ENCODE results near the gene INPP4B.

The INPP4B gene

GRCh38 chr4:142596595-142596994 is 249.5 kb downstream of the INPP4B start:
- H3K27ac ChIP-seq (ENCODE audit: low read length), result no peak overlapping the region
- H3K4me3 ChIP-seq (ENCODE audit: low read length), result no peak overlapping the region
- no peaks in the 10 kb centered on the region for H3K27me3 ChIP-seq (ENCODE audit: insufficient read depth, low read length)
- no peaks in the 10 kb centered on the region for H3K9me3 ChIP-seq (ENCODE audit: insufficient read depth, low read depth, low read length)
- no peaks in the 10 kb centered on the region for H3K36me3 ChIP-seq (ENCODE audit: insufficient read depth, low read depth, low read length)
- no peak overlapping the region for H3K9ac ChIP-seq (ENCODE audit: low read depth, low read length)
- no peaks in the 10 kb centered on the region for H3K4me1 ChIP-seq (ENCODE audit: insufficient read depth, low read length)

GRCh38 chr4:142596121-142596520 is 250.0 kb downstream of the INPP4B start:
- no peak overlapping the region for H3K27ac ChIP-seq (ENCODE audit: low read length)
- no peaks in the 10 kb centered on the region for H3K36me3 ChIP-seq (ENCODE audit: insufficient read depth, low read depth, low read length)
- no peaks in the 10 kb centered on the region for H3K4me1 ChIP-seq (ENCODE audit: insufficient read depth, low read length)
- H3K9me3 ChIP-seq (ENCODE audit: insufficient read depth, low read depth, low read length), result no peaks in the 10 kb centered on the region
- no peak overlapping the region for H3K4me3 ChIP-seq (ENCODE audit: low read length)
- no peak overlapping the region for H3K9ac ChIP-seq (ENCODE audit: low read depth, low read length)
- H3K27me3 ChIP-seq (ENCODE audit: insufficient read depth, low read length), result no peaks in the 10 kb centered on the region

- Histone ChIP-seq H3K36me3 (ENCODE audit: insufficient read depth, low read depth, low read length) (no peaks in the 10 kb centered on the region), H3K9ac (ENCODE audit: low read depth, low read length) (no peak overlapping the region), H3K27ac (ENCODE audit: low read length) (no peak overlapping the region), H3K4me3 (ENCODE audit: low read length) (no peak overlapping the region), H3K27me3 (ENCODE audit: insufficient read depth, low read length) (no peaks in the 10 kb centered on the region), H3K9me3 (ENCODE audit: insufficient read depth, low read depth, low read length) (no peaks in the 10 kb centered on the region), H3K4me1 (ENCODE audit: insufficient read depth, low read length) (no peaks in the 10 kb centered on the region)
Measured at GRCh38 chr4:142595222-142595871, 250.8 kb downstream of the INPP4B start.

GRCh38 chr4:142585411-142585810 is 260.7 kb downstream of the INPP4B start:
- no peak overlapping the region for H3K9ac ChIP-seq (ENCODE audit: low read depth, low read length)
- no peak overlapping the region for H3K27ac ChIP-seq (ENCODE audit: low read length)
- no peaks in the 10 kb centered on the region for H3K36me3 ChIP-seq (ENCODE audit: insufficient read depth, low read depth, low read length)
- H3K4me3 ChIP-seq (ENCODE audit: low read length), result no peak overlapping the region
- no peaks in the 10 kb centered on the region for H3K27me3 ChIP-seq (ENCODE audit: insufficient read depth, low read length)
- no peaks in the 10 kb centered on the region for H3K4me1 ChIP-seq (ENCODE audit: insufficient read depth, low read length)
- no peaks in the 10 kb centered on the region for H3K9me3 ChIP-seq (ENCODE audit: insufficient read depth, low read depth, low read length)

GRCh38 chr4:142583708-142584107 is 262.4 kb downstream of the INPP4B start:
- Histone ChIP-seq H3K9ac (ENCODE audit: low read depth, low read length) (no peak overlapping the region), H3K4me1 (ENCODE audit: insufficient read depth, low read length) (no peaks in the 10 kb centered on the region), H3K9me3 (ENCODE audit: insufficient read depth, low read depth, low read length) (no peaks in the 10 kb centered on the region), H3K27me3 (ENCODE audit: insufficient read depth, low read length) (no peaks in the 10 kb centered on the region), H3K36me3 (ENCODE audit: insufficient read depth, low read depth, low read length) (no peaks in the 10 kb centered on the region), H3K4me3 (ENCODE audit: low read length) (no peak overlapping the region), H3K27ac (ENCODE audit: low read length) (no peak overlapping the region)

- Histone ChIP-seq H3K27ac (ENCODE audit: low read length) (no peak overlapping the region), H3K9ac (ENCODE audit: low read depth, low read length) (no peak overlapping the region), H3K36me3 (ENCODE audit: insufficient read depth, low read depth, low read length) (no peaks in the 10 kb centered on the region), H3K27me3 (ENCODE audit: insufficient read depth, low read length) (no peaks in the 10 kb centered on the region), H3K4me3 (ENCODE audit: low read length) (no peak overlapping the region), H3K9me3 (ENCODE audit: insufficient read depth, low read depth, low read length) (no peaks in the 10 kb centered on the region), H3K4me1 (ENCODE audit: insufficient read depth, low read length) (no peaks in the 10 kb centered on the region)
Measured at GRCh38 chr4:142582340-142582739, 263.8 kb downstream of the INPP4B start.

GRCh38 chr4:142581881-142582280 is 264.2 kb downstream of the INPP4B start:
- Histone ChIP-seq H3K4me3 (ENCODE audit: low read length) (no peak overlapping the region), H3K27ac (ENCODE audit: low read length) (no peak overlapping the region), H3K36me3 (ENCODE audit: insufficient read depth, low read depth, low read length) (no peaks in the 10 kb centered on the region), H3K9ac (ENCODE audit: low read depth, low read length) (no peak overlapping the region), H3K27me3 (ENCODE audit: insufficient read depth, low read length) (no peaks in the 10 kb centered on the region), H3K9me3 (ENCODE audit: insufficient read depth, low read depth, low read length) (no peaks in the 10 kb centered on the region), H3K4me1 (ENCODE audit: insufficient read depth, low read length) (no peaks in the 10 kb centered on the region)

GRCh38 chr4:142579443-142579842 is 266.7 kb downstream of the INPP4B start:
- Histone ChIP-seq H3K27me3 (ENCODE audit: insufficient read depth, low read length) (no peaks in the 10 kb centered on the region), H3K4me3 (ENCODE audit: low read length) (no peak overlapping the region), H3K36me3 (ENCODE audit: insufficient read depth, low read depth, low read length) (no peaks in the 10 kb centered on the region), H3K9me3 (ENCODE audit: insufficient read depth, low read depth, low read length) (no peaks in the 10 kb centered on the region), H3K27ac (ENCODE audit: low read length) (no peak overlapping the region), H3K4me1 (ENCODE audit: insufficient read depth, low read length) (no peaks in the 10 kb centered on the region), H3K9ac (ENCODE audit: low read depth, low read length) (no peak overlapping the region)

GRCh38 chr4:142574306-142574705 is 271.8 kb downstream of the INPP4B start:
- no peak overlapping the region for H3K4me3 ChIP-seq (ENCODE audit: low read length)
- peaks cover 3% of the 10 kb centered on the region; the same call in 1 of the 2 replicates for H3K4me1 ChIP-seq (ENCODE audit: insufficient read depth, low read length)
- H3K9ac ChIP-seq (ENCODE audit: low read depth, low read length), result no peak overlapping the region
- H3K27me3 ChIP-seq (ENCODE audit: insufficient read depth, low read length), result no peaks in the 10 kb centered on the region
- no peaks in the 10 kb centered on the region for H3K9me3 ChIP-seq (ENCODE audit: insufficient read depth, low read depth, low read length)
- H3K36me3 ChIP-seq (ENCODE audit: insufficient read depth, low read depth, low read length), result no peaks in the 10 kb centered on the region
- H3K27ac ChIP-seq (ENCODE audit: low read length), result no peak overlapping the region

- no peaks in the 10 kb centered on the region for H3K36me3 ChIP-seq (ENCODE audit: insufficient read depth, low read depth, low read length)
- no peaks in the 10 kb centered on the region for H3K9me3 ChIP-seq (ENCODE audit: insufficient read depth, low read depth, low read length)
- H3K4me3 ChIP-seq (ENCODE audit: low read length), result no peak overlapping the region
- no peaks in the 10 kb centered on the region for H3K27me3 ChIP-seq (ENCODE audit: insufficient read depth, low read length)
- H3K9ac ChIP-seq (ENCODE audit: low read depth, low read length), result no peak overlapping the region
- peaks cover 6% of the 10 kb centered on the region; the same call in 1 of the 2 replicates for H3K4me1 ChIP-seq (ENCODE audit: insufficient read depth, low read length)
- no peak overlapping the region for H3K27ac ChIP-seq (ENCODE audit: low read length)
Measured at GRCh38 chr4:142572071-142572470, 274.0 kb downstream of the INPP4B start.

GRCh38 chr4:142567620-142568451 is 278.3 kb downstream of the INPP4B start:
- Histone ChIP-seq H3K27me3 (ENCODE audit: insufficient read depth, low read length) (no peaks in the 10 kb centered on the region), H3K9ac (ENCODE audit: low read depth, low read length) (no peak overlapping the region), H3K36me3 (ENCODE audit: insufficient read depth, low read depth, low read length) (no peaks in the 10 kb centered on the region), H3K4me1 (ENCODE audit: insufficient read depth, low read length) (peaks cover 6% of the 10 kb centered on the region; the same call in 1 of the 2 replicates), H3K4me3 (ENCODE audit: low read length) (no peak overlapping the region), H3K27ac (ENCODE audit: low read length) (no peak overlapping the region), H3K9me3 (ENCODE audit: insufficient read depth, low read depth, low read length) (no peaks in the 10 kb centered on the region)

GRCh38 chr4:142567199-142567598 is 278.9 kb downstream of the INPP4B start:
- Histone ChIP-seq H3K4me1 (ENCODE audit: insufficient read depth, low read length) (peaks cover 5% of the 10 kb centered on the region; the same call in 1 of the 2 replicates), H3K36me3 (ENCODE audit: insufficient read depth, low read depth, low read length) (no peaks in the 10 kb centered on the region), H3K9me3 (ENCODE audit: insufficient read depth, low read depth, low read length) (no peaks in the 10 kb centered on the region), H3K9ac (ENCODE audit: low read depth, low read length) (no peak overlapping the region), H3K27me3 (ENCODE audit: insufficient read depth, low read length) (no peaks in the 10 kb centered on the region), H3K4me3 (ENCODE audit: low read length) (no peak overlapping the region), H3K27ac (ENCODE audit: low read length) (no peak overlapping the region)
